ENCODE measurements around the gene FBXW5. TPM values are rescaled to one million over a fixed set of nuclear protein-coding genes. Genes with fewer than 3 reads are reported as not detected.
A peak's percentile ranks its signal among the peaks of the same experiment; 100 is the strongest.

FBXW5 gene
- total and polyA plus RNA-seq, 2 donors (not counting 3 experiments of a cell fraction or from before 2014, with no cell fraction given), result 97.3 to 151 TPM

- ChIA-PET CTCF (interaction anchor here (1.3 kb wide), 1 partner anchor 37 kb away, joined by 3 read pairs; no protein-coding TSS in a partner anchor), POLR2A (no interaction called here)
- Histone ChIP-seq H3K27ac (ENCODE audit: insufficient read depth, low read depth, low read length) (no peak overlapping the region), H3K79me2 (ENCODE audit: control insufficient read depth, insufficient read depth, low read length) (no peaks in the 10 kb centered on the region), H3K27me3 (ENCODE audit: control insufficient read depth in 2 of 2, insufficient read depth in 2 of 2, low read length in 2 of 2) (peaks cover 3 to 10% of the 10 kb centered on the region in 2 experiments), H4K20me1 (replicated peaks; ENCODE audit: control insufficient read depth, extremely low read depth, insufficient read depth, low read length) (no peaks in the 10 kb centered on the region), H2AFZ (ENCODE audit: low read depth, low read length) (no peak overlapping the region), H3K4me2 (ENCODE audit: insufficient read depth, low read length) (no peak overlapping the region), H3K9ac (replicated peaks; ENCODE audit: extremely low read depth, insufficient read depth, low read length) (no peak overlapping the region), H3K9me3 (replicated peaks; ENCODE audit: control insufficient read depth, insufficient read depth, low read length) (no peaks in the 10 kb centered on the region), H3K9me1 (replicated peaks; ENCODE audit: control insufficient read depth, extremely low read depth, insufficient read depth, low read length) (no peaks in the 10 kb centered on the region), H3K4me3 (replicated peaks in 1 of 3; ENCODE audit: insufficient read depth in 1 of 3, low read depth in 1 of 3, low read length in 3 of 3) (no peak overlapping the region), H3K4me1 (ENCODE audit: control insufficient read depth, extremely low read depth, insufficient read depth, low read length) (peaks cover 4% of the 10 kb centered on the region), H3K36me3 (ENCODE audit: control insufficient read depth in 2 of 2, extremely low read depth in 1 of 2, insufficient read depth in 2 of 2, low read length in 2 of 2) (no peaks in the 10 kb centered on the region)
- peak; percentile 80 for TF ChIP-seq EZH2 (IDR thresholded peaks at IDR 0.05; ENCODE audit: borderline replicate concordance, low read depth, low read length, severe bottlenecking)
- no peak for TF ChIP-seq CTCF (IDR thresholded peaks at IDR 0.05; ENCODE audit: extremely low read depth in 1 of 2, insufficient read depth in 1 of 2, low read depth in 1 of 2, low read length in 2 of 2)
- intact Hi-C loops (cut with micrococcal nuclease), result no loop called here
- BruUV-seq (replicated peaks), result no TSS peak
- no peak for DNase-seq (ENCODE audit: low read depth, low spot score)
- dilution Hi-C loops (cut with MboI; ENCODE audit: extremely low pct_ligation_motif_present, low sequenced_read_pairs), result no loop called here
- no peak for FAIRE-seq
Observed at GRCh38 chr9:136985027-136985602, 40.6 kb upstream of the FBXW5 start.

- intact Hi-C loops (cut with micrococcal nuclease) (no loop called here), dilution Hi-C loops (cut with MboI; ENCODE audit: extremely low pct_ligation_motif_present, low sequenced_read_pairs) (no loop called here)
- TF ChIP-seq EZH2 (IDR thresholded peaks at IDR 0.05; ENCODE audit: borderline replicate concordance, low read depth, low read length, severe bottlenecking) (no peak), POLR2A (IDR thresholded peaks at IDR 0.05; ENCODE audit: low read depth, low read length) (no peak), FOS (IDR thresholded peaks at IDR 0.05; ENCODE audit: borderline replicate concordance, insufficient read depth, low read length) (no peak), GATA2 (IDR thresholded peaks at IDR 0.05; ENCODE audit: insufficient read depth, insufficient read length, low read depth, low read length) (no peak), MAX (IDR thresholded peaks at IDR 0.05; ENCODE audit: insufficient read depth, insufficient read length) (no peak), JUN (IDR thresholded peaks at IDR 0.05; ENCODE audit: borderline replicate concordance, insufficient read depth, insufficient read length, low read depth) (no peak), CTCF (IDR thresholded peaks at IDR 0.05; ENCODE audit: extremely low read depth in 1 of 2, insufficient read depth in 1 of 2, low read depth in 1 of 2, low read length in 2 of 2) (no peak), POLR2AphosphoS5 (IDR thresholded peaks at IDR 0.05; ENCODE audit: insufficient read depth, low read depth, low read length) (no peak), MYC (IDR thresholded peaks at IDR 0.05; ENCODE audit: low read depth, low read length) (no peak)
- no peak for FAIRE-seq
- Histone ChIP-seq H3K4me1 (ENCODE audit: control insufficient read depth, extremely low read depth, insufficient read depth, low read length) (peaks cover 4% of the 10 kb centered on the region), H3K9me1 (replicated peaks; ENCODE audit: control insufficient read depth, extremely low read depth, insufficient read depth, low read length) (no peaks in the 10 kb centered on the region), H3K9me3 (replicated peaks; ENCODE audit: control insufficient read depth, insufficient read depth, low read length) (no peaks in the 10 kb centered on the region), H3K4me2 (ENCODE audit: insufficient read depth, low read length) (no peak overlapping the region), H4K20me1 (replicated peaks; ENCODE audit: control insufficient read depth, extremely low read depth, insufficient read depth, low read length) (no peaks in the 10 kb centered on the region), H3K27ac (ENCODE audit: insufficient read depth, low read depth, low read length) (no peak overlapping the region), H2AFZ (ENCODE audit: low read depth, low read length) (no peak overlapping the region), H3K36me3 (ENCODE audit: control insufficient read depth in 2 of 2, extremely low read depth in 1 of 2, insufficient read depth in 2 of 2, low read length in 2 of 2) (no peaks in the 10 kb centered on the region), H3K27me3 (ENCODE audit: control insufficient read depth in 2 of 2, insufficient read depth in 2 of 2, low read length in 2 of 2) (peaks cover 3 to 10% of the 10 kb centered on the region in 2 experiments), H3K9ac (replicated peaks; ENCODE audit: extremely low read depth, insufficient read depth, low read length) (no peak overlapping the region), H3K4me3 (replicated peaks in 1 of 3; ENCODE audit: insufficient read depth in 1 of 3, low read depth in 1 of 3, low read length in 3 of 3) (no peak overlapping the region), H3K79me2 (ENCODE audit: control insufficient read depth, insufficient read depth, low read length) (no peaks in the 10 kb centered on the region)
- no TSS peak for BruUV-seq (replicated peaks)
- no peak for DNase-seq (ENCODE audit: low read depth, low spot score)
- ChIA-PET POLR2A (no interaction called here), CTCF (interaction anchor here (1.3 kb wide), 1 partner anchor 36 kb away, joined by 3 read pairs; no protein-coding TSS in a partner anchor)
Observed at GRCh38 chr9:136984464-136985026, 40.0 kb upstream of the FBXW5 start.

All from endothelial cell of umbilical vein (primary cell).